HG03103 (cell line): ENCODE measurements around the gene GLG1.
A peak's percentile ranks its signal among the peaks of the same experiment; 100 is the strongest.

Experiments used
- ATAC-seq: cut with Tn5 transposase; IDR thresholded peaks from one replicate; pipeline ENCODE4 v1.9.1; 2021; ENCODE audit warnings: low read depth; ENCODE audit not compliant: unreplicated experiment

The GLG1 gene

GRCh38 chr16:74485916-74486315, 121.0 kb downstream of the GLG1 start:
- ATAC-seq: no peak

- no peak for ATAC-seq
Measured at GRCh38 chr16:74480150-74481029, 126.5 kb downstream of the GLG1 start.

GRCh38 chr16:74477226-74477625, 129.7 kb downstream of the GLG1 start:
- no peak for ATAC-seq

GRCh38 chr16:74474416-74474815, 132.5 kb downstream of the GLG1 start:
- ATAC-seq: no peak

- ATAC-seq: no peak
Measured at GRCh38 chr16:74472540-74472939, 134.4 kb downstream of the GLG1 start.

GRCh38 chr16:74472010-74472409, 134.9 kb downstream of the GLG1 start:
- no peak for ATAC-seq

GRCh38 chr16:74469946-74470478, 136.9 kb downstream of the GLG1 start:
- ATAC-seq: no peak

- ATAC-seq: no peak
Measured at GRCh38 chr16:74468807-74469525, 137.9 kb downstream of the GLG1 start.

GRCh38 chr16:74466872-74467271, 140.0 kb downstream of the GLG1 start:
- ATAC-seq: no peak

- ATAC-seq: no peak
Measured at GRCh38 chr16:74465851-74466685, 140.8 kb downstream of the GLG1 start.

GRCh38 chr16:74465281-74465680, 141.6 kb downstream of the GLG1 start:
- ATAC-seq: no peak

- ATAC-seq: no peak
Measured at GRCh38 chr16:74463888-74464287, 143.0 kb downstream of the GLG1 start.

GRCh38 chr16:74462361-74462760, 144.6 kb downstream of the GLG1 start:
- no peak for ATAC-seq

GRCh38 chr16:74461826-74462225, 145.1 kb downstream of the GLG1 start:
- ATAC-seq: no peak

- ATAC-seq: no peak
Measured at GRCh38 chr16:74460542-74460941, 146.4 kb downstream of the GLG1 start.

GRCh38 chr16:74456290-74456625, 150.7 kb downstream of the GLG1 start:
- ATAC-seq: no peak

GRCh38 chr16:74455619-74456289, 151.2 kb downstream of the GLG1 start:
- ATAC-seq: no peak

- ATAC-seq: no peak
Measured at GRCh38 chr16:74455213-74455612, 151.7 kb downstream of the GLG1 start.

GRCh38 chr16:74451951-74452758, 154.8 kb downstream of the GLG1 start:
- peak; percentile 71 for ATAC-seq
